Thoracic aorta (tissue), 2 donors: ENCODE results near the gene STT3A. TPM values are rescaled to one million over a fixed set of nuclear protein-coding genes. Genes with fewer than 3 reads are reported as not detected.

Experiments used
- ATAC-seq: fragments of 150-250 bp; one replicate; pipeline ENCODE4 v1.8.0; 2017; ENCODE audit warnings: low read depth; ENCODE audit not compliant: insufficient number of reproducible peaks, low FRiP score
- DNase-seq: peaks from one replicate; pipeline ENCODE4 v3.0.0-alpha.2; 2020; ENCODE audit warnings: low spot score
- H3K27ac ChIP-seq, 2 donors: fragments of 200-600 bp; sonication (generic); 1 replicate in 1 of 2; 2 replicates in 1 of 2; pipeline ENCODE4 v1.5.1; 2016; ENCODE audit warnings: mild to moderate bottlenecking in 2 of 2, moderate library complexity in 2 of 2
- H3K27me3 ChIP-seq: fragments of 200-600 bp; sonication (generic); replicated peaks from 2 replicates; pipeline ENCODE4 v1.6.0; 2016; ENCODE audit warnings: mild to moderate bottlenecking; ENCODE audit not compliant: insufficient read depth
- H3K36me3 ChIP-seq: fragments of 200-600 bp; sonication (generic); one replicate; pipeline ENCODE4 v1.5.1; 2016
- H3K4me1 ChIP-seq, 2 donors: fragments of 200-600 bp; sonication (generic); 1 replicate in 1 of 2; 2 replicates in 1 of 2; pipeline versions ENCODE4 v1.5.1 to v1.6.0; 2016; ENCODE audit warnings: low read depth in 2 of 2, mild to moderate bottlenecking in 1 of 2; ENCODE audit not compliant: control insufficient read depth in 1 of 2
- H3K4me3 ChIP-seq: fragments of 200-600 bp; sonication (generic); 2 replicates; pipeline ENCODE4 v1.5.1; 2016; ENCODE audit warnings: mild to moderate bottlenecking
- H3K9me3 ChIP-seq: fragments of 200-600 bp; sonication (generic); 2 replicates; pipeline ENCODE4 v1.5.1; 2016
- total RNA-seq, 2 donors: library from RNA; depleted of rRNA; stranded (reverse); fragments of >200 nt; gene quantifications; one replicate each; pipeline versions ENCODE4 v1.1.0 to v1.2.3, GENCODE V29; 2016
- TF ChIP-seq, protein P1 (sequence below): fragments of 200-600 bp; sonication (generic); IDR thresholded peaks from one replicate; pipeline ENCODE4 v1.5.1; 2019; ENCODE audit warnings: antibody characterized with exemption

STT3A gene
- total RNA-seq, 2 donors from 2014 or later: 85.0 to 122 TPM

DNA sequence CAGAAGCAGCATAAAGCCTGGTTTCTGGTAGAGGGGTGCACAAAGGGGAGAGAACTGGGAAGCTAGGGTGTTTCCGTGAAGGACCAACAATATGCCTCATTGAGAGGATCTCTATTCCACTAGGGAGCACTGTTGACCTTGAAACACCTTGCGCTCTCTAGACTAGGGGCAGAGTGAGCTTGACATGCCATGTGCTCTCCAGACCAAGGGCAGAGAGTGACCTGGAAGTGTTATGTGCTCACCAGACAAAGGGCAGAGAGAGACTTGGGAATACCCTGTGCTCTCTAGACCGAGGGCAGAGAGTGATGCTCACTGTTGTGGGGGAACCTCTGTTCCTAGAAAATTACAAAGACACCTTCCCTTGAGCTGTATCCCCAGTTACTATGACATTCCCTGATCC is 38.6 kb upstream of the STT3A start:
- Histone ChIP-seq H3K4me3 (no peak overlapping the region), H3K4me1 (no peaks in the 10 kb centered on the region), H3K27me3 (no peaks in the 10 kb centered on the region), H3K9me3 (peaks cover 16% of the 10 kb centered on the region), H3K27ac (no peak overlapping the region), H3K36me3 (no peaks in the 10 kb centered on the region)
- no peak for ATAC-seq
- no peak for DNase-seq
- TF ChIP-seq, protein P1, sequence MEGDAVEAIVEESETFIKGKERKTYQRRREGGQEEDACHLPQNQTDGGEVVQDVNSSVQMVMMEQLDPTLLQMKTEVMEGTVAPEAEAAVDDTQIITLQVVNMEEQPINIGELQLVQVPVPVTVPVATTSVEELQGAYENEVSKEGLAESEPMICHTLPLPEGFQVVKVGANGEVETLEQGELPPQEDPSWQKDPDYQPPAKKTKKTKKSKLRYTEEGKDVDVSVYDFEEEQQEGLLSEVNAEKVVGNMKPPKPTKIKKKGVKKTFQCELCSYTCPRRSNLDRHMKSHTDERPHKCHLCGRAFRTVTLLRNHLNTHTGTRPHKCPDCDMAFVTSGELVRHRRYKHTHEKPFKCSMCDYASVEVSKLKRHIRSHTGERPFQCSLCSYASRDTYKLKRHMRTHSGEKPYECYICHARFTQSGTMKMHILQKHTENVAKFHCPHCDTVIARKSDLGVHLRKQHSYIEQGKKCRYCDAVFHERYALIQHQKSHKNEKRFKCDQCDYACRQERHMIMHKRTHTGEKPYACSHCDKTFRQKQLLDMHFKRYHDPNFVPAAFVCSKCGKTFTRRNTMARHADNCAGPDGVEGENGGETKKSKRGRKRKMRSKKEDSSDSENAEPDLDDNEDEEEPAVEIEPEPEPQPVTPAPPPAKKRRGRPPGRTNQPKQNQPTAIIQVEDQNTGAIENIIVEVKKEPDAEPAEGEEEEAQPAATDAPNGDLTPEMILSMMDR: no peak

DNA sequence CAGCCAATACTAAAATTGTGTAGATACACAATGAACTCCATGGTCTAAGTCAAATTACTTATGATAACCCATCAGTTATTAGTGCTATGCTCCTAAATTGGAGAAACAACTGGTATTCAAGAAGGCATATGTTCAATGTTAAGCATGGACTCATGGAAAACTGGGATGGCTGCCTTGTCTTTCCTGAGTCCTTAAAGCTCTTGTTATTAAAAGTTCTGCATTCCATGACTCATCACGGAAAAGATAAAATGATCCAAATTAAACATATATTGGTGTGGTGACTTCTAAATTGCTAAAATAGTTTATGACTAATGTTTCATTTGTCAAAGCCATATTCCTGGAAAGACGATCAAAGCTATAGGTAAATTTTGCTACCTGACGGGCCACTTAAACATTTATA is 32.8 kb upstream of the STT3A start:
- Histone ChIP-seq H3K4me1 (no peaks in the 10 kb centered on the region), H3K4me3 (no peak overlapping the region), H3K27me3 (no peaks in the 10 kb centered on the region), H3K36me3 (no peaks in the 10 kb centered on the region), H3K27ac (no peak overlapping the region), H3K9me3 (no peaks in the 10 kb centered on the region)
- no peak for DNase-seq
- TF ChIP-seq, protein P1: no peak
- ATAC-seq: no peak

DNA sequence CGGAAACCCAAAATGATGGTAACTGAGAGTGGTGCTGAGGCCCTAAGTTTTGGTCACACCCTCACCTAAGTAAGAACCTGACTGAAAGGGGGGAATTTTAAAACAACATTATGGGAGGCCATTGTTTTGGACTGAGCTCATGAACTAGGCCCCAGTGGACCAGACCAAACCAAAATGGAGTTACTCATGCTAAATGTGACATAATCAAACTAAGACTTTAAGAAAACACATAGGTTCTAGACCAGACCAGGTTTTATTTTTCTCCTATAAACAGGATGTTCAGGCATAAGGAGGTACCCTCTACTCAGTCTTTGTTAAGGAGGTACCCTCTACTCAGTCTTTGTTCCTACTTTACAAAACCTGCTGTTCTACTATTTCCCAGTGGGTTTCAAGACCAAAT is 30.7 kb upstream of the STT3A start:
- no peak for DNase-seq
- no peak for ATAC-seq
- TF ChIP-seq, protein P1: no peak

DNA sequence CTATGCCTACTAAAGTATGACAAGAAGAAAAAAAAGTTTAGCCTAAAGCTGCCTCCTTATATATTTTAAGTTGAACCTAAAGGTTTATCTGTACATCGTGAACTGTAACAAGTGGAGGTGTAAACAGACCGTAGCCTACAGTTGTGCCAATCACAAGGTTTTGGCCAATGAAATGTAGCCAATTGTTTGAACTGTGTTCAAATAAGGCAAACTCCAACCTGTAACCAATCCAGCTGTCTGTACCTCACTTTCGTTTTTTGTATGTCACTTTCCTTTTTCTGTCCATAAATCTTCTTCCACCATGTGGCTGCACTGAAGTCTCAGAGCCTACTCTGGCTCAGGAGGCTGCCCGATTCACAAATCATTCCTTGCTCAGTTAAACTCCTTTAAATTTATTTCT is 30.2 kb upstream of the STT3A start:
- TF ChIP-seq, protein P1: no peak
- ATAC-seq (no peak), DNase-seq (no peak)
- H3K36me3 ChIP-seq: no peaks in the 10 kb centered on the region
- no peaks in the 10 kb centered on the region for H3K27me3 ChIP-seq
- no peak overlapping the region for H3K27ac ChIP-seq
- no peaks in the 10 kb centered on the region for H3K4me1 ChIP-seq
- no peak overlapping the region for H3K4me3 ChIP-seq
- no peaks in the 10 kb centered on the region for H3K9me3 ChIP-seq

More for the DNA sequence above, 30.7 kb upstream of the STT3A start:
- no peaks in the 10 kb centered on the region for H3K9me3 ChIP-seq
- H3K36me3 ChIP-seq: no peaks in the 10 kb centered on the region
- no peaks in the 10 kb centered on the region for H3K27me3 ChIP-seq
- no peak overlapping the region for H3K27ac ChIP-seq
- no peak overlapping the region for H3K4me3 ChIP-seq
- H3K4me1 ChIP-seq: no peaks in the 10 kb centered on the region

DNA sequence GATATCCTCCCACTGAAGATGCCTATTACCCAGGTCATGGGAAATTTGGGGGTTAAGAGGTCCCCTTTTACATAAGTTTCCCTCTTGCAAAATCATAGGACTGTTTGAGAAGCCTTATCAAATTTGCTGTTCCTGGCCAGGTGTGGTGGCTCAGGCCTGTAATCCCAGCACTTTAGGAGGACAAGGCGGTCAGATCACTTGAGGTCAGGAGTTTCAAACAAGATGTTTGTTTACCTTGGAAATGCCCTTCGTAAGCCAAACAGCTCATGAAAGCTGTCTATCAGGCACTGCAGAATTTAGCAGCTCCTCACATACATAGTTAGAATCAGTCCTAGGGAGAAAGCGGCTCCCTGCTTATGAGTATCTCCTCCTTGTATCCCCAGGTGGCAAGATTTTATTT is 28.3 kb upstream of the STT3A start:
- ATAC-seq: no peak
- Histone ChIP-seq H3K27ac (no peak overlapping the region), H3K27me3 (no peaks in the 10 kb centered on the region), H3K4me1 (no peaks in the 10 kb centered on the region), H3K9me3 (no peaks in the 10 kb centered on the region), H3K36me3 (no peaks in the 10 kb centered on the region), H3K4me3 (no peak overlapping the region)
- TF ChIP-seq, protein P1: no peak
- no peak for DNase-seq
